GM12873 (cell line): ENCODE results near the gene SORCS2.

Experiments
- TF ChIP-seq, protein P1 (sequence below): IDR thresholded peaks from 2 replicates; pipeline ENCODE4 v1.5.1; 2012; ENCODE audit warnings: low read depth, mild to moderate bottlenecking, moderate library complexity, low read length, control low read depth; ENCODE audit not compliant: insufficient read depth; ENCODE audit errors: missing control alignments

Gene SORCS2

GRCh38 chr4:7193030-7193958, 956 bp downstream of the SORCS2 start:
- TF ChIP-seq, protein P1, sequence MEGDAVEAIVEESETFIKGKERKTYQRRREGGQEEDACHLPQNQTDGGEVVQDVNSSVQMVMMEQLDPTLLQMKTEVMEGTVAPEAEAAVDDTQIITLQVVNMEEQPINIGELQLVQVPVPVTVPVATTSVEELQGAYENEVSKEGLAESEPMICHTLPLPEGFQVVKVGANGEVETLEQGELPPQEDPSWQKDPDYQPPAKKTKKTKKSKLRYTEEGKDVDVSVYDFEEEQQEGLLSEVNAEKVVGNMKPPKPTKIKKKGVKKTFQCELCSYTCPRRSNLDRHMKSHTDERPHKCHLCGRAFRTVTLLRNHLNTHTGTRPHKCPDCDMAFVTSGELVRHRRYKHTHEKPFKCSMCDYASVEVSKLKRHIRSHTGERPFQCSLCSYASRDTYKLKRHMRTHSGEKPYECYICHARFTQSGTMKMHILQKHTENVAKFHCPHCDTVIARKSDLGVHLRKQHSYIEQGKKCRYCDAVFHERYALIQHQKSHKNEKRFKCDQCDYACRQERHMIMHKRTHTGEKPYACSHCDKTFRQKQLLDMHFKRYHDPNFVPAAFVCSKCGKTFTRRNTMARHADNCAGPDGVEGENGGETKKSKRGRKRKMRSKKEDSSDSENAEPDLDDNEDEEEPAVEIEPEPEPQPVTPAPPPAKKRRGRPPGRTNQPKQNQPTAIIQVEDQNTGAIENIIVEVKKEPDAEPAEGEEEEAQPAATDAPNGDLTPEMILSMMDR, result no peak

GRCh38 chr4:7194251-7195140, 2.2 kb downstream of the SORCS2 start:
- TF ChIP-seq, protein P1, result peak; percentile 52

DNA sequence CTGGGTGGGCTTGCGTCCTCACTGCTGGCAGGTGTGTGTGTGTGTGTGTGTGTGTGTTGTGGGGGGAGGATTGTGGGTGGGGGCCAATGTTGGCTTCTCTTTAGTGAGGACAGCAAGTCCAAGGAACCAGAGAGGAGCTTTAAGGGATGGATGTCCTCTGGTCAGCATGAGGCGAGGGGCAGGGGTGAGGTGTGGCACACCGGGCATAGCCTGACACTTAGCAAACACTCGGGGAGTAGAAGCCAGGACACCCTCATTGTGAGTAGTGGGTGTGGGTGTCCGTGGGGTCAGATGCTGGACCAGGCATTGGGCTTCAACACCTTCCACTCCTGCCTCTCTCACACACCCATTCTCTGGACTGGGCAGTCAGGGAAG, 2.8 kb downstream of the SORCS2 start:
- TF ChIP-seq, protein P1, result no peak

GRCh38 chr4:7195546-7196287, 3.4 kb downstream of the SORCS2 start:
- TF ChIP-seq, protein P1, result no peak

DNA sequence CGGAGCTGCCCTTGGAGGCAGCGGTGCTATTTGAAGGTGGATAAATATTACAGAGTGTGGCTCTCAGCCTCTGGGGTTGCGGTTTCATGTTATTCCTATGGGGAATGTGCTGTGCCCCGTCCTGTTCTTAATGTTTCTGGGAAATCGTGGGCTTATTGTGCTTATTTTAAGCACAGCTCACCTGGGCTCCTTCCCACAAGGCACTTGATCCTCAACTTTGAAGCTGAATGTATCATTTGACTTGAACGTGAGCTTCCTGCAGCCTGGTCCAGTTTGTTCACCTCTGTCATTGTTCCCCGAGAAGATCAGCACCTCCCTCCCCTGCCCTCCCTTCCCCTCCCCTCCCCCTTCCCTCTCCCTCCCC, 3.9 kb downstream of the SORCS2 start:
- TF ChIP-seq, protein P1, result no peak

- TF ChIP-seq, protein P1, result no peak
Measured at GRCh38 chr4:7196736-7197135, 4.4 kb downstream of the SORCS2 start.
